ENCODE measurements around the gene ALK.

Gene ALK

GRCh38 chr2:29589440-29590103, 331.8 kb downstream of the ALK start:
- Histone ChIP-seq H3K9me3 (ENCODE audit: control insufficient read depth, insufficient read depth, low read depth, low read length) (no peaks in the 10 kb centered on the region), H3K4me1 (ENCODE audit: control insufficient read depth, insufficient read depth, low read length) (no peaks in the 10 kb centered on the region), H3K36me3 (ENCODE audit: control insufficient read depth in 2 of 2, insufficient read depth in 1 of 2, low read length in 2 of 2) (no peaks in the 10 kb centered on the region), H3K27ac (ENCODE audit: extremely low read depth, low read depth, low read length) (no peak overlapping the region), H3K4me3 (ENCODE audit: low read depth, low read length) (no peak overlapping the region)
- TF ChIP-seq, protein P1, sequence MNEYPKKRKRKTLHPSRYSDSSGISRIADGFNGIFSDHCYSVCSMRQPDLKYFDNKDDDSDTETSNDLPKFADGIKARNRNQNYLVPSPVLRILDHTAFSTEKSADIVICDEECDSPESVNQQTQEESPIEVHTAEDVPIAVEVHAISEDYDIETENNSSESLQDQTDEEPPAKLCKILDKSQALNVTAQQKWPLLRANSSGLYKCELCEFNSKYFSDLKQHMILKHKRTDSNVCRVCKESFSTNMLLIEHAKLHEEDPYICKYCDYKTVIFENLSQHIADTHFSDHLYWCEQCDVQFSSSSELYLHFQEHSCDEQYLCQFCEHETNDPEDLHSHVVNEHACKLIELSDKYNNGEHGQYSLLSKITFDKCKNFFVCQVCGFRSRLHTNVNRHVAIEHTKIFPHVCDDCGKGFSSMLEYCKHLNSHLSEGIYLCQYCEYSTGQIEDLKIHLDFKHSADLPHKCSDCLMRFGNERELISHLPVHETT (tag by site-specific recombination; IDR thresholded peaks at IDR 0.05), result no peak
- no peak for TF ChIP-seq ZNF354C (tag by site-specific recombination; IDR thresholded peaks at IDR 0.05; ENCODE audit: borderline replicate concordance, low read depth)
- no peak for TF ChIP-seq ZNF561 (tag by site-specific recombination; IDR thresholded peaks at IDR 0.05; ENCODE audit: borderline replicate concordance)
- TF ChIP-seq WT1 (tag by site-specific recombination; IDR thresholded peaks at IDR 0.05), result no peak
- TF ChIP-seq ZNF311 (tag by site-specific recombination; IDR thresholded peaks at IDR 0.05; ENCODE audit: borderline replicate concordance), result no peak
- TF ChIP-seq, protein P2, sequence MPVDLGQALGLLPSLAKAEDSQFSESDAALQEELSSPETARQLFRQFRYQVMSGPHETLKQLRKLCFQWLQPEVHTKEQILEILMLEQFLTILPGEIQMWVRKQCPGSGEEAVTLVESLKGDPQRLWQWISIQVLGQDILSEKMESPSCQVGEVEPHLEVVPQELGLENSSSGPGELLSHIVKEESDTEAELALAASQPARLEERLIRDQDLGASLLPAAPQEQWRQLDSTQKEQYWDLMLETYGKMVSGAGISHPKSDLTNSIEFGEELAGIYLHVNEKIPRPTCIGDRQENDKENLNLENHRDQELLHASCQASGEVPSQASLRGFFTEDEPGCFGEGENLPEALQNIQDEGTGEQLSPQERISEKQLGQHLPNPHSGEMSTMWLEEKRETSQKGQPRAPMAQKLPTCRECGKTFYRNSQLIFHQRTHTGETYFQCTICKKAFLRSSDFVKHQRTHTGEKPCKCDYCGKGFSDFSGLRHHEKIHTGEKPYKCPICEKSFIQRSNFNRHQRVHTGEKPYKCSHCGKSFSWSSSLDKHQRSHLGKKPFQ (tag by site-specific recombination; IDR thresholded peaks at IDR 0.05), result no peak
- TF ChIP-seq PATZ1 (tag by site-specific recombination; IDR thresholded peaks at IDR 0.05), result no peak
- no peak for TF ChIP-seq ZBTB21 (tag by site-specific recombination; IDR thresholded peaks at IDR 0.05)
- TF ChIP-seq, protein P3, sequence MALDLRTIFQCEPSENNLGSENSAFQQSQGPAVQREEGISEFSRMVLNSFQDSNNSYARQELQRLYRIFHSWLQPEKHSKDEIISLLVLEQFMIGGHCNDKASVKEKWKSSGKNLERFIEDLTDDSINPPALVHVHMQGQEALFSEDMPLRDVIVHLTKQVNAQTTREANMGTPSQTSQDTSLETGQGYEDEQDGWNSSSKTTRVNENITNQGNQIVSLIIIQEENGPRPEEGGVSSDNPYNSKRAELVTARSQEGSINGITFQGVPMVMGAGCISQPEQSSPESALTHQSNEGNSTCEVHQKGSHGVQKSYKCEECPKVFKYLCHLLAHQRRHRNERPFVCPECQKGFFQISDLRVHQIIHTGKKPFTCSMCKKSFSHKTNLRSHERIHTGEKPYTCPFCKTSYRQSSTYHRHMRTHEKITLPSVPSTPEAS (tag by site-specific recombination; IDR thresholded peaks at IDR 0.05), result no peak
- TF ChIP-seq ZNF140 (tag by site-specific recombination; IDR thresholded peaks at IDR 0.05), result no peak
- TF ChIP-seq BCL6B (tag by site-specific recombination; IDR thresholded peaks at IDR 0.05), result no peak
- TF ChIP-seq SCRT2 (tag by site-specific recombination; IDR thresholded peaks at IDR 0.05), result no peak
- TF ChIP-seq ZNF202 (tag by site-specific recombination; IDR thresholded peaks at IDR 0.05; ENCODE audit: borderline replicate concordance), result no peak
- TF ChIP-seq, protein P4, sequence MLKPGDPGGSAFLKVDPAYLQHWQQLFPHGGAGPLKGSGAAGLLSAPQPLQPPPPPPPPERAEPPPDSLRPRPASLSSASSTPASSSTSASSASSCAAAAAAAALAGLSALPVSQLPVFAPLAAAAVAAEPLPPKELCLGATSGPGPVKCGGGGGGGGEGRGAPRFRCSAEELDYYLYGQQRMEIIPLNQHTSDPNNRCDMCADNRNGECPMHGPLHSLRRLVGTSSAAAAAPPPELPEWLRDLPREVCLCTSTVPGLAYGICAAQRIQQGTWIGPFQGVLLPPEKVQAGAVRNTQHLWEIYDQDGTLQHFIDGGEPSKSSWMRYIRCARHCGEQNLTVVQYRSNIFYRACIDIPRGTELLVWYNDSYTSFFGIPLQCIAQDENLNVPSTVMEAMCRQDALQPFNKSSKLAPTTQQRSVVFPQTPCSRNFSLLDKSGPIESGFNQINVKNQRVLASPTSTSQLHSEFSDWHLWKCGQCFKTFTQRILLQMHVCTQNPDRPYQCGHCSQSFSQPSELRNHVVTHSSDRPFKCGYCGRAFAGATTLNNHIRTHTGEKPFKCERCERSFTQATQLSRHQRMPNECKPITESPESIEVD (tag by site-specific recombination; IDR thresholded peaks at IDR 0.05), result no peak
- ChIA-PET POLR2A (no interaction called here), CTCF (interaction anchor here (0.6 kb wide), 1 partner anchor 9 kb away, joined by 3 read pairs; no protein-coding TSS in a partner anchor)

Data from HEK293 (cell line).